ENCODE data around the gene OPCML.
A peak's percentile ranks its signal among the peaks of the same experiment; 100 is the strongest.

OPCML gene

DNA sequence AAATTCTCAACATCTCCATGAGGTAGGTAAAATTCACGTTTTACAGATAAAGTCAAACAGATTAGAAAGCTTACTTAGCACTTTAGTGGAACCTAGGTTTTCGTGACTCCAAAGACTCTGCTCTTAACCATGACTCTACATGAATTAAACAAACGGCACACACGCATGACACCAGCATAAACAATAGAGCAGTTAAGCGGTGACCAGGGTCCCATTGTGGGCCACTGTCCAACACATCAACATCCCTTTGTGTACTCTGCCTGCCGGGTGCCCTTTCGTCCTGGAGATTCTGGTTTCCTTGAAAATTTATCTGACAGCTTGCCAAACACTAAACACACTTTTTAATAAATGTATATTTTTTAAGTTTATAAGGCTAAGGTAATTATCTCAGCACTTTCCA is 941.7 kb downstream of the OPCML start:
- TF ChIP-seq, protein P1, sequence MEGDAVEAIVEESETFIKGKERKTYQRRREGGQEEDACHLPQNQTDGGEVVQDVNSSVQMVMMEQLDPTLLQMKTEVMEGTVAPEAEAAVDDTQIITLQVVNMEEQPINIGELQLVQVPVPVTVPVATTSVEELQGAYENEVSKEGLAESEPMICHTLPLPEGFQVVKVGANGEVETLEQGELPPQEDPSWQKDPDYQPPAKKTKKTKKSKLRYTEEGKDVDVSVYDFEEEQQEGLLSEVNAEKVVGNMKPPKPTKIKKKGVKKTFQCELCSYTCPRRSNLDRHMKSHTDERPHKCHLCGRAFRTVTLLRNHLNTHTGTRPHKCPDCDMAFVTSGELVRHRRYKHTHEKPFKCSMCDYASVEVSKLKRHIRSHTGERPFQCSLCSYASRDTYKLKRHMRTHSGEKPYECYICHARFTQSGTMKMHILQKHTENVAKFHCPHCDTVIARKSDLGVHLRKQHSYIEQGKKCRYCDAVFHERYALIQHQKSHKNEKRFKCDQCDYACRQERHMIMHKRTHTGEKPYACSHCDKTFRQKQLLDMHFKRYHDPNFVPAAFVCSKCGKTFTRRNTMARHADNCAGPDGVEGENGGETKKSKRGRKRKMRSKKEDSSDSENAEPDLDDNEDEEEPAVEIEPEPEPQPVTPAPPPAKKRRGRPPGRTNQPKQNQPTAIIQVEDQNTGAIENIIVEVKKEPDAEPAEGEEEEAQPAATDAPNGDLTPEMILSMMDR (IDR thresholded peaks at IDR 0.05; ENCODE audit: insufficient read depth, low read length, missing control alignments), result no peak
- POLR2A ChIA-PET, result no interaction called here
- DNase-seq (ENCODE audit: low read depth, low spot score), result no peak
- CTCF ChIA-PET, result interaction anchor here (0.9 kb wide), 2 partner anchors 13 to 350 kb away, joined by 3 read pairs; no protein-coding TSS in a partner anchor
- H3K4me3 ChIP-seq (ENCODE audit: low read depth, low read length), result no peak overlapping the region

GRCh38 chr11:132589791-132590190 is 942.5 kb downstream of the OPCML start:
- no peak for DNase-seq (ENCODE audit: low read depth, low spot score)
- no peak overlapping the region for H3K4me3 ChIP-seq (ENCODE audit: low read depth, low read length)
- ChIA-PET CTCF (interaction anchor here (0.9 kb wide), 2 partner anchors 14 to 351 kb away, joined by 3 read pairs; no protein-coding TSS in a partner anchor), POLR2A (no interaction called here)
- TF ChIP-seq, protein P1 (IDR thresholded peaks at IDR 0.05; ENCODE audit: insufficient read depth, low read length, missing control alignments), result no peak

DNA sequence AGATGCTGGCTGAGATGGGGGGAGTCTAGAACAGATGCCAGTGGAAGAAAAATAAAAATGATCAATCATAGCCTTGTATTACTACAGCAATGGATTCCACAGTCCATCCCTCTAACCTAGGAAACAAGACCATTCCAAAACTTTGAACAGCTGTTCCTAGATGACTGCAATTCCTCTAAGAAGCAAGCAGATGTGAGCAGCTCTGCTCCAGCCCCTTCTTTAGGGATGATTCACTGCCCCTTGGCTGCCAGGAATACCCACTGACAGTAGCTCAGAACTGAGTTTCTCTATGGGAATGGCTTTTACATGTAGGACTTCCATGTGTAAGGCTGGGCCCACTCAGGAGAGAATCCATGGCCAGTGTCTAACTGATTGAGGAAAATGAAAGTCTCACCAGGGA is 943.9 kb downstream of the OPCML start:
- CTCF ChIA-PET, result interaction anchor here (1.2 to 1.7 kb wide), 5 partner anchors 8 to 461 kb away, joined by 3 to 5 read pairs (median 3); no protein-coding TSS in a partner anchor
- peak; percentile 14 for DNase-seq (ENCODE audit: low read depth, low spot score)
- POLR2A ChIA-PET, result no interaction called here
- no peak overlapping the region for H3K4me3 ChIP-seq (ENCODE audit: low read depth, low read length)
- TF ChIP-seq, protein P1 (IDR thresholded peaks at IDR 0.05; ENCODE audit: insufficient read depth, low read length, missing control alignments), result no peak

- H3K4me3 ChIP-seq (ENCODE audit: low read depth, low read length), result no peak overlapping the region
- no peak for DNase-seq (ENCODE audit: low read depth, low spot score)
- POLR2A ChIA-PET, result no interaction called here
- TF ChIP-seq, protein P1 (IDR thresholded peaks at IDR 0.05; ENCODE audit: insufficient read depth, low read length, missing control alignments), result no peak
- CTCF ChIA-PET, result interaction anchor here (1.1 to 1.7 kb wide), 6 partner anchors 9 to 461 kb away, joined by 3 to 5 read pairs (median 3); no protein-coding TSS in a partner anchor
Observed at GRCh38 chr11:132587716-132588115, 944.6 kb downstream of the OPCML start.

- ChIA-PET POLR2A (no interaction called here), CTCF (interaction anchor here (1.1 to 1.7 kb wide), 3 partner anchors 9 to 354 kb away, joined by 3 to 5 read pairs (median 3); no protein-coding TSS in a partner anchor)
- TF ChIP-seq, protein P1 (IDR thresholded peaks at IDR 0.05; ENCODE audit: insufficient read depth, low read length, missing control alignments), result peak; percentile 12
- no peak overlapping the region for H3K4me3 ChIP-seq (ENCODE audit: low read depth, low read length)
- peak; percentile 44 for DNase-seq (ENCODE audit: low read depth, low spot score)
Observed at GRCh38 chr11:132586801-132587200, 945.5 kb downstream of the OPCML start.

- POLR2A ChIA-PET, result interaction anchor here (0.5 kb wide), 1 partner anchor 269 kb away, joined by 3 read pairs; no protein-coding TSS in a partner anchor
- TF ChIP-seq, protein P1 (IDR thresholded peaks at IDR 0.05; ENCODE audit: insufficient read depth, low read length, missing control alignments), result no peak
- CTCF ChIA-PET, result interaction anchor here (3.5 kb wide), 1 partner anchor 361 kb away, joined by 8 read pairs; no protein-coding TSS in a partner anchor
Observed at GRCh38 chr11:132579634-132580327, 952.5 kb downstream of the OPCML start.

More at GRCh38 chr11:132579634-132580327, 952.5 kb downstream of the OPCML start:
- no peak for DNase-seq (ENCODE audit: low read depth, low spot score)
- H3K4me3 ChIP-seq (ENCODE audit: low read depth, low read length), result no peak overlapping the region
